ENCODE measurements around the gene B4GALT4.

GRCh38 chr3:119258915-119259314 is 18.2 kb upstream of the B4GALT4 start:
- TF ChIP-seq POLR2A (IDR thresholded peaks at IDR 0.05; ENCODE audit: low read length) (no peak), GATA1 (IDR thresholded peaks at IDR 0.05; ENCODE audit: low read depth, low read length) (no peak)
